ENCODE results near the gene SGMS1. TPM values are rescaled to one million over a fixed set of nuclear protein-coding genes. Genes with fewer than 3 reads are reported as not detected.
A peak's percentile ranks its signal among the peaks of the same experiment; 100 is the strongest.

Gene SGMS1
- total RNA-seq, 1 donor from 2014 or later = 128 TPM

GRCh38 chr10:50440489-50440888, 183.3 kb downstream of the SGMS1 start:
- H3K4me3 ChIP-seq = no peak overlapping the region
- peaks cover 0 to 3% of the 10 kb centered on the region in 2 donors for H3K4me1 ChIP-seq
- TF ChIP-seq CTCF (IDR thresholded peaks at IDR 0.05) = no peak
- H3K27me3 ChIP-seq = no peaks in the 10 kb centered on the region
- H3K9me3 ChIP-seq = no peaks in the 10 kb centered on the region
- intact Hi-C loops (cut with DNase I) = no loop called here
- H3K36me3 ChIP-seq = no peaks in the 10 kb centered on the region
- no peak overlapping the region for H3K27ac ChIP-seq
- no peak for DNase-seq (ENCODE audit: low spot score in 2 of 2)

GRCh38 chr10:50439806-50440205, 183.9 kb downstream of the SGMS1 start:
- TF ChIP-seq CTCF (IDR thresholded peaks at IDR 0.05) = no peak
- intact Hi-C loops (cut with DNase I) = no loop called here
- no peak for DNase-seq (ENCODE audit: low spot score in 2 of 2)
- Histone ChIP-seq H3K36me3 (no peaks in the 10 kb centered on the region), H3K27me3 (no peaks in the 10 kb centered on the region), H3K27ac (no peak overlapping the region), H3K4me3 (no peak overlapping the region), H3K4me1 (peaks cover 0 to 3% of the 10 kb centered on the region in 2 donors), H3K9me3 (no peaks in the 10 kb centered on the region)

- H3K36me3 ChIP-seq = no peaks in the 10 kb centered on the region
- H3K27me3 ChIP-seq = no peaks in the 10 kb centered on the region
- peak overlapping the region in 1 of 2 donors; percentile 41 for H3K27ac ChIP-seq
- H3K9me3 ChIP-seq = no peaks in the 10 kb centered on the region
- TF ChIP-seq CTCF (IDR thresholded peaks at IDR 0.05) = no peak
- intact Hi-C loops (cut with DNase I) = no loop called here
- no peak overlapping the region for H3K4me3 ChIP-seq
- no peak for DNase-seq (ENCODE audit: low spot score in 2 of 2)
- peaks cover 0 to 3% of the 10 kb centered on the region in 2 donors for H3K4me1 ChIP-seq
These were observed 184.6 kb downstream of the SGMS1 start for GRCh38 chr10:50439187-50439586.

- no peak for TF ChIP-seq CTCF (IDR thresholded peaks at IDR 0.05)
- no peak overlapping the region for H3K4me3 ChIP-seq
- no peaks in the 10 kb centered on the region for H3K36me3 ChIP-seq
- H3K4me1 ChIP-seq = peaks cover 0 to 3% of the 10 kb centered on the region in 2 donors
- H3K9me3 ChIP-seq = no peaks in the 10 kb centered on the region
- no peak for DNase-seq (ENCODE audit: low spot score in 2 of 2)
- no peak overlapping the region for H3K27ac ChIP-seq
- intact Hi-C loops (cut with DNase I) = no loop called here
- no peaks in the 10 kb centered on the region for H3K27me3 ChIP-seq
These were observed 185.5 kb downstream of the SGMS1 start for GRCh38 chr10:50438049-50438936.

GRCh38 chr10:50437248-50437647, 186.5 kb downstream of the SGMS1 start:
- Histone ChIP-seq H3K4me3 (no peak overlapping the region), H3K9me3 (no peaks in the 10 kb centered on the region), H3K27ac (peak overlapping the region in 1 of 2 donors; percentile 15), H3K36me3 (no peaks in the 10 kb centered on the region), H3K4me1 (peaks cover 0 to 3% of the 10 kb centered on the region in 2 donors), H3K27me3 (no peaks in the 10 kb centered on the region)
- DNase-seq (ENCODE audit: low spot score in 2 of 2) = no peak
- intact Hi-C loops (cut with DNase I) = no loop called here
- no peak for TF ChIP-seq CTCF (IDR thresholded peaks at IDR 0.05)

Data from ascending aorta (tissue), 2 donors.